Mesendoderm (in vitro differentiated cells): ENCODE results near the gene CCDC51.

Experiments
- DNase-seq: peaks from one replicate; pipeline ENCODE4 v3.0.0; 2013
- H2AK5ac ChIP-seq: 2 replicates; pipeline ENCODE4 v1.6.1; 2013; ENCODE audit warnings: low read length, inconsistent platforms
- H2BK120ac ChIP-seq: 2 replicates; pipeline ENCODE4 v1.6.1; 2013; ENCODE audit warnings: low read depth, mild to moderate bottlenecking, low read length, moderate library complexity, mixed read lengths
- H2BK15ac ChIP-seq: replicated peaks from 2 replicates; pipeline ENCODE4 v1.6.1; 2013; ENCODE audit warnings: low read depth, mild to moderate bottlenecking, moderate library complexity
- H2BK5ac ChIP-seq: 2 replicates; pipeline ENCODE4 v1.6.1; 2013; ENCODE audit warnings: low read length, inconsistent platforms
- H3K18ac ChIP-seq: 2 replicates; pipeline ENCODE4 v1.6.1; 2013; ENCODE audit warnings: mild to moderate bottlenecking, low read length, mixed read lengths
- H3K23ac ChIP-seq: one replicate; pipeline ENCODE4 v1.6.1; 2013; ENCODE audit warnings: low read length
- H3K27ac ChIP-seq: 2 replicates; pipeline ENCODE4 v1.5.1; 2013; ENCODE audit warnings: low read depth, mild to moderate bottlenecking, inconsistent platforms, low read length, moderate library complexity
- H3K27me3 ChIP-seq: 2 replicates; pipeline ENCODE4 v1.6.1; 2013; ENCODE audit warnings: low read length, control low read depth, mild to moderate bottlenecking, inconsistent platforms; ENCODE audit not compliant: insufficient read depth, poor library complexity
- H3K36me3 ChIP-seq: 2 replicates; pipeline ENCODE4 v1.6.1; 2013; ENCODE audit warnings: low read length, inconsistent platforms; ENCODE audit not compliant: control insufficient read depth, insufficient read depth
- H3K4ac ChIP-seq: one replicate; pipeline ENCODE4 v1.6.1; 2013; ENCODE audit warnings: low read depth, mild to moderate bottlenecking, low read length, moderate library complexity
- H3K4me1 ChIP-seq: 2 replicates; pipeline ENCODE4 v1.6.1; 2013; ENCODE audit warnings: low read depth, low read length, inconsistent platforms; ENCODE audit not compliant: control insufficient read depth
- H3K4me2 ChIP-seq: 2 replicates; pipeline ENCODE4 v1.6.1; 2013; ENCODE audit warnings: low read length
- H3K4me3 ChIP-seq: 2 replicates; pipeline ENCODE4 v1.5.1; 2013; ENCODE audit warnings: mild to moderate bottlenecking, low read length
- H3K56ac ChIP-seq: one replicate; pipeline ENCODE4 v1.6.1; 2013; ENCODE audit warnings: low read length
- H3K79me1 ChIP-seq: 2 replicates; pipeline ENCODE4 v1.6.1; 2013; ENCODE audit warnings: low read length, inconsistent platforms
- H3K79me2 ChIP-seq: 2 replicates; pipeline ENCODE4 v1.6.1; 2013; ENCODE audit warnings: mild to moderate bottlenecking, low read length; ENCODE audit not compliant: control insufficient read depth, insufficient read depth
- H3K9ac ChIP-seq: 2 replicates; pipeline ENCODE4 v1.6.1; 2013; ENCODE audit warnings: low read length, inconsistent platforms
- H4K5ac ChIP-seq: one replicate; pipeline ENCODE4 v1.6.1; 2013; ENCODE audit warnings: low read length
- H4K8ac ChIP-seq: one replicate; pipeline ENCODE4 v1.6.1; 2013; ENCODE audit warnings: low read depth, mild to moderate bottlenecking, control low read depth, low read length, moderate library complexity
- WGBS: extraction: QIAGEN DNeasy Blood & Tissue Kit; methylation state at CpG from one replicate; pipeline ENCODE4 v1.1.7; 2013; ENCODE audit warnings: low lambda C conversion rate, missing lambda C conversion rate; ENCODE audit not compliant: insufficient coverage; ENCODE audit errors: extremely low coverage; 5-methylcytosine and 5-hydroxymethylcytosine counted together

Gene CCDC51

DNA sequence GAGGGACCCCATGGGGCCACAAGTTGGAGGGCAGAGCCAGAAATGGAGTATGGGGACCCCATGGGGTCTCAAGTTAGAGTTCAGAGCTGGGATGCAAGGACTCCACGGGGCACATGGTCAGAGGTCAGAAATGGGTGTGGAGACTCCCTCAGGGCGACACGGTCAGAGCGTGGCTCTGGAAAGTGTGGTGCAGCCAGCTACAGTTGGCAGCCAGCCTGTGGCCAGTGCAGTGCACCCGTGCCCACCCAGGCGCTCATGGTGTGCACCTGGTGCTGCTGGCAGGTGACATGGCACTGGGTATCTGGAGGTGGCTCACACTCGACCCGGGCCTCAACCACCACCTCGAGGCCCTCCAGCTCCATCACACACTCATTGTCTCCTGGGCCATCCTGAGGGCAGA, 21.3 kb downstream of the CCDC51 start:
- H3K4ac ChIP-seq: no peak overlapping the region
- H2AK5ac ChIP-seq: no peak overlapping the region
- no peak overlapping the region for H3K56ac ChIP-seq
- H3K4me3 ChIP-seq: no peak overlapping the region
- H3K79me1 ChIP-seq: peaks cover 8% of the 10 kb centered on the region
- no peak overlapping the region for H4K8ac ChIP-seq
- H4K5ac ChIP-seq: no peak overlapping the region
- no peak overlapping the region for H2BK5ac ChIP-seq
- no peak for DNase-seq
- WGBS: no CpG with 5 or more reads among the region's 9 CpGs
- no peaks in the 10 kb centered on the region for H3K4me1 ChIP-seq
- H3K27me3 ChIP-seq: no peaks in the 10 kb centered on the region
- no peak overlapping the region for H3K9ac ChIP-seq
- no peak overlapping the region for H3K18ac ChIP-seq
- H3K23ac ChIP-seq: no peak overlapping the region
- H3K79me2 ChIP-seq: peaks cover 4% of the 10 kb centered on the region
- no peak overlapping the region for H3K27ac ChIP-seq
- peaks cover 19% of the 10 kb centered on the region for H3K36me3 ChIP-seq
- no peak overlapping the region for H2BK120ac ChIP-seq
- H3K4me2 ChIP-seq: no peak overlapping the region
- no peak overlapping the region for H2BK15ac ChIP-seq

DNA sequence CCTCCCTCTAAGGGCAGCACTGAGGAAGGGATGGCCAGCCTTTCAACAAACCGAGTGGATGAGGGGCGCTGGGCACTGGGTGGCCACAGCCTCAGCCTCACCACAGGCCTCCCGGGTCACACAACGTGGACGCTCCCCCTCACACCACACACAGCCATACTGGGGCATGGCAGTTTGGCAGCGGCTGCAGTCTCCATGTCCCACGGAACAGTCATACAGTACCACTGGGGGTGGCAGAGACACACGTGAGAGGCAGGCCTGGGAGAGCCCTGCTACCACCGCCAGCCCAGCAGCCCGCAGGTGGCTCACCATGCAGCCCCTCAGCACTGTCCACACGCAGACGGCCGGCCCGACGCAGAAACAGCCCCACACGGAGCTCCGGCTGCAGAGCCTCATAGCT, 21.8 kb downstream of the CCDC51 start:
- Histone ChIP-seq H4K8ac (no peak overlapping the region), H2AK5ac (no peak overlapping the region), H3K27me3 (no peaks in the 10 kb centered on the region), H2BK15ac (no peak overlapping the region), H3K18ac (no peak overlapping the region), H3K4me2 (no peak overlapping the region), H3K23ac (no peak overlapping the region), H2BK5ac (no peak overlapping the region), H3K36me3 (peaks cover 19% of the 10 kb centered on the region), H3K4me3 (no peak overlapping the region), H3K79me1 (peaks cover 8% of the 10 kb centered on the region), H3K4me1 (no peaks in the 10 kb centered on the region), H3K79me2 (peaks cover 2% of the 10 kb centered on the region), H3K4ac (no peak overlapping the region), H2BK120ac (no peak overlapping the region), H3K56ac (no peak overlapping the region), H3K9ac (no peak overlapping the region), H3K27ac (no peak overlapping the region), H4K5ac (no peak overlapping the region)
- WGBS: no CpG with 5 or more reads among the region's 17 CpGs
- DNase-seq: no peak

DNA sequence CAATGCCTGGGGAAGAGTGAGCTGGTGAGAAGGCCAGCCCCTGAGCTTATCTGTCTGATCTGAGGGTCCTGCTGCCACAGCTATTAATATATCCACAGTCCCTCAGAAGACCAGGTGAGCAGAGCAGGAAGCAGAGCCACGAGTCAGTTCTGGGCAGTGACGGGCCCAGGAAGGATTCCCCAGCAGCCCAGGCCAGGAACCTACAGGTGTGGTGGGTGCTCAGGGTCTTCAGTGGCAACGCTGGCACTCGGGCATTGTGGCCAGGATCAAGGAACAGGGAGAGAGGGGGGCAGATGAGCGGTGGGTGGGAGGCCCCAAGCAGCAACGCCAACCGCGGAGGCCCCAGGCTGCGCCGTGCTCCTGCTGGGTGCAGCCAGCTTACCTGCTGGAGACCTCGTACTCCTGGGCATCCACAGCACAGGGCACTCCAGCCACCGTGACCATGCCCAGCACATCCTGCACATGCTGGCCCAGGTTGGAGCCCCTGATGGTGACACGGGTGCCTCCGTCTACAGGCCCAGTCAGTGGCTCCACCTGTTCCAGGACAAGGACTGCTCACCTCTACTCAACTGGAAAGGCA, 22.3 kb downstream of the CCDC51 start:
- H3K27me3 ChIP-seq: no peaks in the 10 kb centered on the region
- H2BK120ac ChIP-seq: no peak overlapping the region
- no peak overlapping the region for H2BK15ac ChIP-seq
- DNase-seq: no peak
- H4K8ac ChIP-seq: no peak overlapping the region
- H3K56ac ChIP-seq: no peak overlapping the region
- no peak overlapping the region for H3K23ac ChIP-seq
- H3K18ac ChIP-seq: no peak overlapping the region
- H3K4me1 ChIP-seq: no peaks in the 10 kb centered on the region
- no peak overlapping the region for H2BK5ac ChIP-seq
- no CpG with 5 or more reads among the region's 14 CpGs for WGBS
- no peak overlapping the region for H3K4me3 ChIP-seq
- H3K36me3 ChIP-seq: peaks cover 20% of the 10 kb centered on the region
- no peak overlapping the region for H3K27ac ChIP-seq
- H4K5ac ChIP-seq: no peak overlapping the region
- H3K79me2 ChIP-seq: no peaks in the 10 kb centered on the region
- H2AK5ac ChIP-seq: no peak overlapping the region
- H3K4me2 ChIP-seq: no peak overlapping the region
- H3K4ac ChIP-seq: no peak overlapping the region
- H3K9ac ChIP-seq: no peak overlapping the region
- H3K79me1 ChIP-seq: peaks cover 6% of the 10 kb centered on the region

DNA sequence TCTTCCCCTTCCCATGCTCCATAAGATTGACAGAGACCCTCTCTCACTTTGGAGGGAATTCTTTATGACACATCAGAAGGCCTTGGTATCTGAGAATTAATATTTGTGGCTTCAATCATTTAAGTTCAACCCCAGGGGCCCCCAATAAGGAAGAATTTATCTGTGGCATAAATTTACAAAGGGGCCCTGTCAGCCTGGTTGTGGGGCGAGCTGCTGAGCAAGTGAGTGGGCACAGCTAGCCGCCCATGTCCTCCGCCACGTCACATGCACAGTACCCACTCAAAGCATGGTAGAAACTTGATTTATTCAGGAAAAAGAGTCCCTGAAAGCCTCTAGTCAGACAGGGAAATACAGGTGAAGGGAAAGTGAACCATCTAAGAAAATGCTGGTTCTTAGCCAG, 23.4 kb downstream of the CCDC51 start:
- H3K9ac ChIP-seq: no peak overlapping the region
- no peak overlapping the region for H3K23ac ChIP-seq
- no peak overlapping the region for H2BK15ac ChIP-seq
- no peak overlapping the region for H3K4ac ChIP-seq
- no peaks in the 10 kb centered on the region for H3K79me2 ChIP-seq
- peaks cover 22% of the 10 kb centered on the region for H3K36me3 ChIP-seq
- H3K4me1 ChIP-seq: no peaks in the 10 kb centered on the region
- no peak overlapping the region for H2AK5ac ChIP-seq
- H4K8ac ChIP-seq: no peak overlapping the region
- no peak overlapping the region for H3K18ac ChIP-seq
- H3K27me3 ChIP-seq: no peaks in the 10 kb centered on the region
- no peak overlapping the region for H2BK5ac ChIP-seq
- no peak overlapping the region for H2BK120ac ChIP-seq
- WGBS: no CpG with 5 or more reads among the region's 4 CpGs
- no peak for DNase-seq
- peaks cover 3% of the 10 kb centered on the region for H3K79me1 ChIP-seq
- H3K4me3 ChIP-seq: no peak overlapping the region
- H4K5ac ChIP-seq: no peak overlapping the region
- H3K27ac ChIP-seq: no peak overlapping the region
- H3K56ac ChIP-seq: no peak overlapping the region
- H3K4me2 ChIP-seq: no peak overlapping the region

DNA sequence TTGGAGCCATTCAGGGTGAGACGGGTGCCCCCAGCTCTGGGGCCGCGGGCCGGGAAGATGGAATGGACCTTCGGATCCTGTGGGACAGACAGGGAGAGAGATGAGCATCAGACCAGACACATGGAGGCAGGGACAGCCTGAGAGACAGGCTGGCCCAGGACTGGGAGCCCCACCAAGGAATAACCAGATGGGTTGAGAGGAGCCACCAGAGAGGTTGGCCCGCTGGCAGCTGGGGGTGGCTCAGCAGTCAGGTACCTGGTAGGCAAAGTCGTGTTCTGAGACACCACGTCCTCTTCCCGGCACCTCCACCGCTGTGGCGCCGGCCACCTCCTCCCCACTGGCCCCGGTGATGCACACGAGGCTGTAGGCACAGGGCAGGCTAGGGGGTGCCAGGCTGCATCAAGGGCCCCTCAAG, 23.8 kb downstream of the CCDC51 start:
- Histone ChIP-seq H4K5ac (no peak overlapping the region), H2BK120ac (no peak overlapping the region), H3K9ac (no peak overlapping the region), H4K8ac (no peak overlapping the region), H3K4me2 (no peak overlapping the region), H2BK5ac (no peak overlapping the region), H3K4ac (no peak overlapping the region), H3K23ac (no peak overlapping the region), H2BK15ac (no peak overlapping the region), H3K79me1 (peaks cover 3% of the 10 kb centered on the region), H3K27ac (no peak overlapping the region), H3K27me3 (no peaks in the 10 kb centered on the region), H3K36me3 (peaks cover 24% of the 10 kb centered on the region), H3K4me3 (no peak overlapping the region), H2AK5ac (no peak overlapping the region), H3K79me2 (no peaks in the 10 kb centered on the region), H3K18ac (no peak overlapping the region), H3K56ac (no peak overlapping the region), H3K4me1 (no peaks in the 10 kb centered on the region)
- DNase-seq: no peak
- no CpG with 5 or more reads among the region's 14 CpGs for WGBS

DNA sequence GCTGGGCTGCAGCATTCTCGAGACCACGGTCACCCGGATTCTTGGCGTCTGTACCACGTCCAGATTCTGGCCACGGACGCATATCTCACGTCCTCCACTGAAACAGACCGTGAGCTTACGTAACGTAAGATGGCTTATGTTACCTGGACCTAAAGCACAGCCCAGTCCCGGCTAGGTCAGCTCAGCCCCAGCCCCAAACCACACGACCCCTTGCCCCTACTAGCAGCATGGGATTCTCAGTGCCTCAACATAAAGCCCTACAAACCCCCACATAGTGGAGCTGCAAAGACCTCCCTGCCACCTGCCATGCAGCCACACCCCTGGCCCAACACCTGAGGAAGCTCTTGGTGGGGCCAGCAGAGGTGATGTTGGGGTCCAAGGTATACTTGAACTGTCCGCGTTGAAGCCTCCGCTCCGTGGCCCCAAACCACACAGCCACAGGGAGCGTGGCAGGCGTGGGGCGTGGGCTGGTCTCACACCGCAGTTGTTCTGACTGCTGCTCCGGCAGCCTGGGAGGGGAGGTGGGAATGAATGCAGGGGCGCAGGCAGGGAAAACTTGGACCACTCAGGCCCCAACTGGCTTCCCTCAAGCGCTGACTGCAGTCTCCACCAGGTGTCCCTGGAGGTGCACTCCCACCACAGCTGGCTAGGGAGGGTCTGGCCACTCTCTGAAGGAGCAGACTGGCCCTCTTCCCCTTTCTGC, 24.5 kb downstream of the CCDC51 start:
- Histone ChIP-seq H3K27me3 (no peaks in the 10 kb centered on the region), H3K18ac (no peak overlapping the region), H3K9ac (no peak overlapping the region), H3K36me3 (peaks cover 27% of the 10 kb centered on the region), H3K4me3 (no peak overlapping the region), H3K79me2 (no peaks in the 10 kb centered on the region), H2AK5ac (no peak overlapping the region), H3K4me1 (no peaks in the 10 kb centered on the region), H3K79me1 (no peaks in the 10 kb centered on the region), H4K8ac (no peak overlapping the region), H3K56ac (no peak overlapping the region), H3K27ac (no peak overlapping the region), H2BK15ac (no peak overlapping the region), H2BK120ac (no peak overlapping the region), H3K23ac (no peak overlapping the region), H2BK5ac (no peak overlapping the region), H3K4me2 (no peak overlapping the region), H4K5ac (no peak overlapping the region), H3K4ac (no peak overlapping the region)
- DNase-seq: no peak
- no CpG with 5 or more reads among the region's 24 CpGs for WGBS
